Fibroblast of skin of left biceps (primary cell): ENCODE measurements around the gene ZNF346.

Experiments
- DNase-seq, 2 experiments: peaks; one replicate each; pipeline ENCODE4 v3.0.0-alpha.2; 2013; ENCODE audit warnings: low read depth in 2 of 2

The ZNF346 gene

DNA sequence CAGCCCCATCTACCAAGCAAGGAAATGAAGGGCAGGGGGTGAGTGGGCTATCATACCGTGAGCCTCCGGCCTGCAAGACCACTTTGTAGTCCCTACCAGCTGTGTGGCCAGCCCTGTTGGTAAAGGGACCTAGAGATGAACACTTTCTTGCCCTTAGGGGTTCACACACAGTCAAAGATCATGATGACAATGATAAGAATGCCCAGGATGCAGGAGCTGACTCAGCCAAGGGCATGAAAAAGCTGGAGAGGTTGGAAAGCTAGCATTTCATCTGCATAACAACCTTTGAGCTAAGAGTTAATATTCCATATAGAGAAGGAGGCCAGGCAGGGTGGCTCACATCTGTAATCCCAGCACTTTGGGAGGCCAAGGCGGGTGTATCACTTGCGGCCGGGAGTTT is 45.0 kb downstream of the ZNF346 start:
- no peak for DNase-seq

DNA sequence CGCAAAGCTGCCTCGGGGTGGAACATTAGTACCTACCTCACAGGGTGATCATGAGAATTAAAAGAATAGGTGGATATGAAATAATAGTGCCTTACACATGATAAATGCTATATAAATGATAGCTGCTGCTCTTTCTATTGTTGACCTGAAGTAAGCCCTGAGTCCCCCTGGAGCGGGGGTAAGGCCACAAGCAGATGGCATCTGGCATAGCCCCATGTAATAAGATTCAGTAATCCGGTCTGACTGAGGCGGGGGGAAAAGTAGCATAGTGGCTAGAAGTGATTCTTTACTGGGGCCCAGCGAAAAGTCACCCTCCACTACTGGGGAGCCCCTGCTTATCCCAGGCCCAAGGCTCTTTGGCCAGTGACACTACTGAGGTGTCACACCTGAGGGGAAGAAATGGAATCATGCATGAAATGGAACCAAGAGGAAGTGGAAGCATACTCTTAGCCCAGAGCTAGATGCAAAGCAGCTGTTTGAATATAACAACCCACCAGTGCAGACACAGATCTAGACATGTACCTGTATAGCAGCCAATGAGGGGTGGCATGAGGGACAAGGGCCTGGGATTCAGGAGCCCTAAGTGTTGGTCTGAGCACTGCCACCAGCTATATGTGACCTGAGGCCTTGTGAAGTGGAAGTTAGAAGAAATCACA is 48.2 kb downstream of the ZNF346 start:
- DNase-seq = no peak

DNA sequence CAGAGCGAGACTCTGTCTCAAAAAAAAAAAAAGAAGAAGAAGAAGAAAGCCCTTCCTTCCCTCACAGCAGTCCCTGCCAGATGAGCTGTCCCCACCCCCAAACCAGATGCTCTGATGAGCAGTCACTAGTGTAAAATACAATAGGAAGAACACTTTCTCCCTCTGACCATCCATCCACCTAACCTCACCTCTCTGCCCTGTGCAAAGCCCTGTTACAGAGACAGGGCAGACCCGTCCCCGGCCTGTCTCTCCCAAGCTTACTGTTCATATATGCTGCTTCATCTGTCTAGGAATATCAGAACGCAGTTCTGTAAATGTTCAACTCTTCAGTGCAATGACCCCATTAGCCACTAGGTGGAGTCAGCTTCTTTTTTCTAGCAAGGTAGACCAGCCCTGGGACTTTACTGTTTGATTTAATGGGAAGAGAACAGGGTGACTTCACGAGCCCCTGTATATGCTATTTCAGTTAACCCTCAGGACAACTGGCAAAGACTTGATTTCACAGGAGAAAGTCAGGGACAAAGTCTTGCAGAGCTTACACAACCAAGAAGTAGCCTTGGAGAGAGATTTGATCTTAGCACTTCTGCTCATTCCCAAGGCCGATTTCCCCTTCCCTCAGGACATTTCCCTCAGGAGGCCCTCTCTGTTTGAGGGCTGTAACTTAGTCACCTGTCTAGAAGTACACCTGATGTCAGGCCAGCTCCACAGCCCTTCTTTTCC is 49.3 kb downstream of the ZNF346 start:
- peak; percentile 53 to 60 for DNase-seq

DNA sequence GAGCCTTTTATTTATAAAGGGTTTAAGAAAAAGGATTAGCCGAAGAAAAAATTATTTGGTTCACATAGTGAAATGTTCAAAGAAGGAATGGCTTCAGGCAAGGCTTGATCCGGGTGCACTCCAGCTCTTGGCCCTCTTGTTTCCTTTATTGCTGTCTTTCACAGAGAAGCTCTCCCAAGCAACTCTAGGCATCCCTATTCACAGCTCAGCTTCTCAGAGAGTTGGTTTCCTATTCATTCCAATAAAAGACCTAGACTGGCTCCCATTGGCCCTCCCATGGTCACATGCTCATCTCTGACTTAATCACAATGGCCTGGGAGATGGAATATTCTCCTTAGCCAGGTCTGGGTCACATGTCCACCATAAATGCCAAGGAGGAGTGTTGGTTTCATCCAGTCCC is 54.8 kb downstream of the ZNF346 start:
- no peak for DNase-seq

DNA sequence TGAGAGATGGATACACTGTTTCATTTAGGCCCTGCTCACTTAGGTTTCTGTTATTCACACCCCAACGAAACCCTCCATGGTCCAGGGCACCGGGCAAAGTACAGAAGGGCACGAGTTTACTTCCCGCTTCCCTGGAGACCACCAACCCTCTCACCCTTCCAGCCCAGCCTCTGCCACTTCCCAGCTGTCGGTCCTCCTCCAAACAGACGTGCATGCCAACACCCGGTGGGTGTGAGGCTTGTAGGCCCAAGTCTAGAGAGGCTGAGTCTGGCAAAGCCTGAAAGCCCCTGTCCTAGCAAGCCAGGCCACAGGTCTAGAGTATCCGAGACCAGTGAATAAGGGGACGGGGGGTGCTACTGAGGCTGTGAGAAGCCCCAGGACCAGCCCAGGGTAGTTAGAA is 57.1 kb downstream of the ZNF346 start:
- no peak for DNase-seq

DNA sequence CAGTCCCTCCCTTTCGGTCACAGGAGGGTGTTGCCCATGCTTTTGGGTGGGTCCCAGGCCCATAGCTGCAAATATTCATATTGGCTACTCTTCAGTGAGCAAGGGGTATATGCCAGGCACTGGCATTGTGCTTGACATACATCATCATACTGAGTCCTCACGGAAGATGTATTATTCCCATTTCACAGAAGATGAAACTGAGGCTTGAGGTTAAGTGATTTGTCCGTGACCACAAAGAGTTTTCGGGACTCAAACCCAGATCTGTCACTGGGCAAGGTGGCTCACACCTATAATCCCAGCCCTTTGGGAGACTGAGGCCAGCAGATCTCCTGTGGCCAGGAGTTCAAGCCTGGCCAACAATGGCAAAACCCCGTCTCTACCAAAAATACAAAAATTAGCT is 57.8 kb downstream of the ZNF346 start:
- no peak for DNase-seq

DNA sequence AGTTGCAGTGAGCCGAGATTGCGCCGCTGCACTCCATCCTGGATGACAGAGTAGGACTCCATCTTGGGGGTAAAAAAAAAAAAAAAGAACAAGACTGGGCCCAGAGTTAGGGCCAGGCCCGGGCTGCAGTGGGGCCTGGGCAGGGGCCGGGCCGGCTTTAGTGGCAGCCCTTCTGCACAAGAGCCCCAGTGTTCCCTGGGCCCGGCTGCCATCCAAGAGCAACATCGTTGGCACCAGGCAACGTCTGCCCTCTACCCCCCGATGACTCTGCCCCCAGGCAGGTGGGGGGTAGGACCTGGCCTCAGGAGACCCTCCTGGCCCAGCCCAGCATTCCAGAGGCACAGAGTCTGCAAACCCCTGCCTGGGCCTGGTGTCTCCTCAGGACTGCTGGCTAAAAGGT is 59.4 kb downstream of the ZNF346 start:
- no peak for DNase-seq

DNA sequence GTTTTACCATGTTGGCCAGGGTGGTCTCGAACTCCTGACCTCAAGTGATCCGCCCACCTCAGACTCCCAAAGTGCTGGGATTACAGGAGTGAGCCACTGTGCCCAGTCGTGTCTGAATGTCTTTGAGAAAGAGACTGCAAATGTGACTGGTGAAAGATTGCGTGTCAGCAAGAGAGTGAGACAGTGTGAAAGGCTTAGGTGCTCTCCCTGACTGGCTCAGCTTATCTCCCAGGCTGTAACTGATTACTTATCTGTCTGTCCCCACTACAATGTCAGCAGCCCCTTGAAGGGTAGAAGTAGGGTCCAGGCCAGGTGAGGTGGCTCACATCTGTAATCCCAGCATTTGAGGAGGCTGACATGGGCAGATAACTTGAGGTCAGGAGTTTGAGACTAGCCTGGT is 60.9 kb downstream of the ZNF346 start:
- no peak for DNase-seq

DNA sequence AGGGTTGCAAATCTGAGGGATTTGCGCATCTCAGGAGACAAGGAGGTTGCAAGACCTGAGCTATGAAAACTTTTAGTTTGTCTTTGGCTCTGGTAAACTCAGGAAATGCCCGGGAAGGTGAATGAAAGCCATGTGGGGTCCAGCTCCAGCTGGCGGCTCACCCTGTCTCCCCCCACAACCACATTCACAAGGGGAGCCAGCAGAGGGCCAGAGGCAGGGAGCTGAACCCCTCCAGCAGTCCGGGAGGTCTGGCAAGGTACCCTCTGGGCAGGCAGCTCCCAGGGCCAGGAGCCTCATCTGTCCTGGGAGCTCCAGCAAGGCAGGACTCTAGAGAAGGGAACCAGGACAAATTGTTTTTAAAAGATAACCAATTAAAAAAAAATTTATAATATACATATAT is 61.7 kb downstream of the ZNF346 start:
- no peak for DNase-seq

DNA sequence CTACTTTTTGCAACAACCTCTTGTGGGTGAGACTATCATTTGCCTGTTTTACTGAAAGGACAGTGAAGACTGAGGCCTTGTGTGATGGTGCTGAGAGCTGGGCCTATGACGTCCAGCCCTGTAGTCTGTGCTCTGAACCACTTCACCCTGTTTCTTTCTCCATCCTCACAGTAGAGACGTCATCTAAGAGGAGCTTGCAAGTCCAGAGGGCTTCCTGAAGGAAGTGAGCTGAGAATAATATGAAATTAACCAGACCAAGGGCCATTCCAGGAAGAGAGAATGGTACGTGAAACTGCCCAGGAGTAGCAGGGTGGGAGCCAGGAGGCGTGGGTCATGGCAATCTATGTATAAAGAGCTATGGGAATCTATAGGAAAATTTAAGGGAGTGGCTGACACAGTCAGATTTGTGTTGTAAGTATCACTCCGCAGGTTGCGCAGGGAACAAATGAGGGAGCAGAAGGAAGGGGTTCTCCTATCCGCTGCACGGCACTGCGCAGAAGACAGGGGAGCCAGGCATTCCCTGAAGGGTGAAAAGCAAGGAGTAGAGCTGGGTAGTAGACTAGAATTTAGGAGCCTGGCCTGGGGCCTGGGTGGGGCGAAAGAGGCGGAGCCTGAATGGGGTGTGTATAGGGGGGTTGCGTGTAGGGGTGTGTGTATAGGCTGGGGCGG is 63.6 kb downstream of the ZNF346 start:
- no peak for DNase-seq

DNA sequence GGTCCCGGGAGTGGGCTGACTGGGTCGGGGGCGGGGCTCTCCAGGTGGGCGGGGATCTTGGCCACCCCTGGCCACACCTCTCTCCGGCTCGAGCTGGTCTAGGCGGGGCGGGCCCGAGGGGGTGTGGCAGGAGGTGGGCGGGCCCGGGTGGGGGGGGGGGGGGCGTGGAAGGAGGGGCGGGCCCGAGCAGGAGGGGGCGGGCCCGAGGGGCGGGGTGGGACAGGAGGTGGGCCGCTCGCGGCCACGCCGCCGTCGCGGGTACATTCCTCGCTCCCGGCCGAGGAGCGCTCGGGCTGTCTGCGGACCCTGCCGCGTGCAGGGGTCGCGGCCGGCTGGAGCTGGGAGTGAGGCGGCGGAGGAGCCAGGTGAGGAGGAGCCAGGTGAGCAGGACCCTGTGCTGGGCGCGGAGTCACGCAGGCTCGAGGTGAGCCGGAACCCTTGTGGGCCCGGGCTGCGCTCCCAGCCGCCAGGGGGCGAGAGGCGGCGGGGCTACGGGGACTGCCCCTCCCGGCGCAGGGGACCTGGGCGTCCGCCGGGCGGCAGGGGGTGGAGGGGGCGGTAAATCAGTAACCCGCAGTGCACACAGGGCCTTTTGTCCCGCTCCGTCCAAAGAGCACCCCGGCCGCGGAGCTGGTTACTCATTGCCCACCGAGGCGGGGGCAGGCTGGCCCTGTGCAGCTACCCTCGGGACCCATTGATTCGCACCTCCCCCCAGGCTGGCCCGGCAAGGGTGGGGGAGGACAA is 64.3 kb downstream of the ZNF346 start, which contains the start of gene FGFR4:
FGFR4 (plus strand) TSS at position 262 of the 744 bp plus-strand sequence. CDS start 2,688 bp downstream, outside the sequence.
- DNase-seq = peak; percentile 12 to 21

DNA sequence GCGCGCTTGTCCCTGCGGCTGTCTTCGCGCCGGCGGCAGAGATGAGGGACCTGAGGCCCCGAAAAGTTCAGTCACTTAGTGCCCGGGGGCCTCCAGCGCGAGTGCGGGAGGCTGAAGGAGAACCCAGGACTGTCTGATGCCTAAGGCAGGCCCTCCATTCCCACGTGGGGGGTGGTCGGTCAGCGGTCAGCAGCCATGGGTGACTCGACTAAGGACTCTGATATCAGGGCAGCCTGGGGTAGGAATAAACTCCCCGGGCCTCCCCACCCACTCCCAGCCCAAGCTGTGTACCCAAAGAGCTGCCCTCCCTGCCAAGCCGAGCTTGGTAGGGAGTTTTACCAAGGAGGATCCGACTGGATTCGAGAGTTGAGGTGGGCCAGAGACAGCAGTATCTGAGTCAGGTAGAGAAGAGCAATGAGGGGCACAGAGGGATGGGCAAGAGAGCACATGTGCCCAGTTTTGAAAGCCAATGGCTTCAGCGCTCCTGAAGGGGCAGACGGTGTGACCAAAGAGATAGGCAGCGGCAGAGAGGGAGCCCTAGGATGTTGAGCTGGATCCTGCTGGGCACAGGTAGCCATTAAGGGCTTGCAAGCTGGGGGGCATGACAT is 65.0 kb downstream of the ZNF346 start:
- DNase-seq = no peak

DNA sequence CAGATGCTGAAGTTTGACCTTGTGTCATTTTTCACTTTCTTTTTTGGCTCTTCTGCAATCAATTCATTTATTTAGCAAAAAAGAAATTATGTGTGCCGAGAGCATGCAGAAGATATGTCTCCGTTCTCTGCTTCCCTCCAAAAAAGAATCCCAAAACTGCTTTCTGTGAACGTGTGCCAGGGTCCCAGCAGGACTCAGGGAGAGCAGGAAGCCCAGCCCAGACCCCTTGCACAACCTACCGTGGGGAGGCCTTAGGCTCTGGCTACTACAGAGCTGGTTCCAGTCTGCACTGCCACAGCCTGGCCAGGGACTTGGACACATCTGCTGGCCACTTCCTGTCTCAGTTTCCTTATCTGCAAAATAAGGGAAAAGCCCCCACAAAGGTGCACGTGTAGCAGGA is 66.6 kb downstream of the ZNF346 start:
- DNase-seq = no peak

DNA sequence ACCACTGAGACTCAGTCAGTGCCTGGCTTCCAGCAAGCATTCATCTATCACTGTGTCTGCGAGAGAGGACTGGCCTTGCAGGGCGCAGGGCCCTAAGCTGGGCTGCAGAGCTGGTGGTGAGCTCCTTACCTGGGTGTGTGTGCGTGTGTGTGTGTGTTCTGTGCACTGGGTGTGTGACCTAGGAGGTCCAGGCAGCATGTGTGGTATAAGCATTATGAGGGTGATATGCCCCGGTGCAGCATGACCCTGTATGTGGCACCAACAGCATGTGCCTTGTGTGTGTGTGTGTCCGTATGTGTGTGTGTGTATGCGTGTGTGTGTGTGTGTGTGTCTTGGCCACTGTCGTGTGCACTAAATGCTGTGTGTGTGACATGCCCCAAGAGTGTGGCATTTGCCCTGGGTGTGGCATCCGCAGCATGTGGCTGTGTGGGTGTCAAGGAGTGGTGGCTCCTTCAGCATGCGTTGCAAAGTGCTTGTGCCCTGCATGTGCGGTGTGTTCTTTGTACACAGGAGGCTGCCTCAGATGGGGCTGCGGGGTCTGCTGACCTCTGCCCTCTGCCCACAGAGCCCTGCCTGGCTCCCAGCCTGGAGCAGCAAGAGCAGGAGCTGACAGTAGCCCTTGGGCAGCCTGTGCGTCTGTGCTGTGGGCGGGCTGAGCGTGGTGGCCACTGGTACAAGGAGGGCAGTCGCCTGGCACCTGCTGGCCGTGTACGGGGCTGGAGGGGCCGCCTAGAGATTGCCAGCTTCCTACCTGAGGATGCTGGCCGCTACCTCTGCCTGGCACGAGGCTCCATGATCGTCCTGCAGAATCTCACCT is 67.5 kb downstream of the ZNF346 start:
- no peak for DNase-seq

DNA sequence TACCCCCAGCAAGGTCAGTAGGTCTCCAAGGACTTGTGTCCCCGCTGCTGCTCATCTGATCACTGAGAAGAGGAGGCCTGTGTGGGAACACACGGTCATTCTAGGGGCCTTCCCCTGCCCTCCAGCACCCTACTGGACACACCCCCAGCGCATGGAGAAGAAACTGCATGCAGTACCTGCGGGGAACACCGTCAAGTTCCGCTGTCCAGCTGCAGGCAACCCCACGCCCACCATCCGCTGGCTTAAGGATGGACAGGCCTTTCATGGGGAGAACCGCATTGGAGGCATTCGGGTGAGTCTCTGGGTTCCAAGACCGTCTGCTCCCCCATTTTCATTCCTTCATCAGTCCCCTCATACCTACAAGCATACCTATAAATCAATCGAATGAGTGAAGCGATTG is 68.3 kb downstream of the ZNF346 start:
- no peak for DNase-seq

DNA sequence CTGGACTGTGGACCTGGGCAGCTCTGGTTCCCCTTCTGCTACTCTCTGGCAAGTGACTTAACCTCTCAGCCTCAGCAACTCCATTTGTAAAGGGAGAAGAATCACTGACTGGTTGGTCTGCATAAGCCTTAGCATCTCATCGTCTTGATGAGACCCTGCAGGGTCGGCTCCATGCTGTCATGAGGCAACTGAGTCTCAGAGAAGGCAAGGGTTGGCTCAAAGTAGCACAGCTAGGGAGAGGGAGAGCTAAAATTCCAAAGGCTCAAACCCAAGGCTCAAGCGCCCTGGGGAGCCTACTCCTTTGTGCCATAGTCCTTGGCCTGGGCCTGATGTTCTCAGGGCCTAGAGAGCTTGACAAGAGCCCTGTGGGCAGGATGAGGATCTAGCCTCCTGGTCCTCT is 68.7 kb downstream of the ZNF346 start:
- no peak for DNase-seq

DNA sequence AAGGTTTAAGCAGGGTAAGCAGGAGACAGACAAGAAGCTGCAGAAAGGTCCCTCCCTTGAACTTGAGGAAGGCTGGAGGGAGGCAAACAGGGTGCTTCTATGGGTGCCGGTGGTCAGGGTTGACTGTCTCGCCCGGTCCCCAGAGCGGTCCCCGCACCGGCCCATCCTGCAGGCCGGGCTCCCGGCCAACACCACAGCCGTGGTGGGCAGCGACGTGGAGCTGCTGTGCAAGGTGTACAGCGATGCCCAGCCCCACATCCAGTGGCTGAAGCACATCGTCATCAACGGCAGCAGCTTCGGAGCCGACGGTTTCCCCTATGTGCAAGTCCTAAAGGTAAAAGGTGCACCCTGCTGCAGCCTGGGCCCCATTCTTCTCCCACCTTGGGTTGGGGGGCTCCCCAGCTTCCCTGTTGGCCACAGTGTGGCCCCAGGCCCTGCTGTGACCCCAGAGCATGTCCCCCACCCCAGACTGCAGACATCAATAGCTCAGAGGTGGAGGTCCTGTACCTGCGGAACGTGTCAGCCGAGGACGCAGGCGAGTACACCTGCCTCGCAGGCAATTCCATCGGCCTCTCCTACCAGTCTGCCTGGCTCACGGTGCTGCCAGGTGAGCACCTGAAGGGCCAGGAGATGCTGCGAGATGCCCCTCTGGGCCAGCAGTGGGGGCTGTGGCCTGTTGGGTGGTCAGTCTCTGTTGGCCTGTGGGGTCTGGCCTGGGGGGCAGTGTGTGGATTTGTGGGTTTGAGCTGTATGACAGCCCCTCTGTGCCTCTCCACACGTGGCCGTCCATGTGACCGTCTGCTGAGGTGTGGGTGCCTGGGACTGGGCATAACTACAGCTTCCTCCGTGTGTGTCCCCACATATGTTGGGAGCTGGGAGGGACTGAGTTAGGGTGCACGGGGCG is 69.9 kb downstream of the ZNF346 start:
- DNase-seq = no peak

DNA sequence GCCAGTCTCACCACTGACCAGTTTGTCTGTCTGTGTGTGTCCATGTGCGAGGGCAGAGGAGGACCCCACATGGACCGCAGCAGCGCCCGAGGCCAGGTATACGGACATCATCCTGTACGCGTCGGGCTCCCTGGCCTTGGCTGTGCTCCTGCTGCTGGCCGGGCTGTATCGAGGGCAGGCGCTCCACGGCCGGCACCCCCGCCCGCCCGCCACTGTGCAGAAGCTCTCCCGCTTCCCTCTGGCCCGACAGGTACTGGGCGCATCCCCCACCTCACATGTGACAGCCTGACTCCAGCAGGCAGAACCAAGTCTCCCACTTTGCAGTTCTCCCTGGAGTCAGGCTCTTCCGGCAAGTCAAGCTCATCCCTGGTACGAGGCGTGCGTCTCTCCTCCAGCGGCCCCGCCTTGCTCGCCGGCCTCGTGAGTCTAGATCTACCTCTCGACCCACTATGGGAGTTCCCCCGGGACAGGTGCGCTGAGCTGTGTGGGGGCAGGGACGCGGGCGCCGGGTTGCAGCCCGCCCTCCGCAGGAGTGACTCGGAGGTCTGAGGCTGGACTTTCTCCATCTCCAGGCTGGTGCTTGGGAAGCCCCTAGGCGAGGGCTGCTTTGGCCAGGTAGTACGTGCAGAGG is 70.7 kb downstream of the ZNF346 start:
- DNase-seq = no peak

DNA sequence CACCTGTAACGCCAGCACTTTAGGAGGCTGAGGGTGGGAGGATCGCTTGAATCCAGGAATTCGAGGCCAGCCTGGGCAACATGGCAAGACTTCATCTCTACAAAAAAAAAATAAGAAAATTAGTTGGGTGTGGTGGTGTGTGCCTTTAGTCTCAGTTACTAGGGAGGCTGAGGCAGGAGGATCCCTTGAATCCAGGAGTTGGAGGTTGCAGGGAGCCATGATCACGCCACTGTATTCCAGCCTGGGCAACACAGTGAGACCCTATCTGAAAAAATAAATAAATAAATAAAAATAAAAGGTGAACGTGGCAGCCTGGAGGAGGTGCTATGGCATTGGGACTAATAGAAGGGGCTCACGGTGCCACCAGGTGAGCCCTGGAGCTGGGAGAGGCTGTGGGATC is 71.3 kb downstream of the ZNF346 start:
- no peak for DNase-seq
